ENCODE measurements around the gene SPP1.

The SPP1 gene

DNA sequence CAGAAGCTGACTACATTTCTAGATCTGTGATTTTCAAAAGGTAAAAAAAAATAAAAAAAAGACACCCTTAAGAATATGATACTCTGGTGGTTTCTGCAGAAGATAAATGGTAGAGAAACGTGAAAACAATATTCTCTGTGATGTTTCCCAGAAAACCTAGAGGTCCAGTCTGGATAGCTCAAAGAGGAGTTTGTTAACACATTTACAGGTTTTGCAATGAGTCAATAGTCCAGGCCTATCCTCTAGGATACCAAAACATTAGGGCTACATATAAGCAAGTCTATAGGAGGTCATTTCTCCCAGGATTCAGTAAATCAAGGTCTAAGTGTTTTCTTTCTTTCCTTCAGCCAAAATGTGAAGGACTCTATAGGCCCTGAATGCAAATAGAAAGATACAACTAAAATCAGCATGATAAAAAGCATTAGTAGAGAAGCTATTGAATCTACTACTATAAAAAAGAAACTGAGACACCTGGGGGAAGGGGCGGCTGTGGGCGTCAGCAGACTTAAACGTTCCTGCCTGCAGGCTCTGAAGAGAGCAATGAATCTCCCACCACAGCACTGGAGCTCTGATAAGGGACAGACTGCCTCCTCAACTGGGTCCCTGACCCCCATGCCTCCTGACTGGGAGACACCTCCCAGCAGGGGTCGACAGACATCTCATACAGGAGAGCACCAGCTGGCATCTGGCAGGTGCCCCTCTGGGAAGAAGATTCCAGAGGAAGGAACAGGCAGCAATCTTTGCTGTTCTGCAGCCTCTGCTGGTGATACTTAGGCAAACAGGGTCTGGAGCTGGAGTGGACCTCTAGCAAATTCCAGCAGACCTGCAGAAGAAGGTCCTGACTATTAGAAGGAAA lies 33.7 kb upstream of the SPP1 start:
- DNase-seq (ENCODE audit: low spot score), result no peak
- TF ChIP-seq, protein P1, sequence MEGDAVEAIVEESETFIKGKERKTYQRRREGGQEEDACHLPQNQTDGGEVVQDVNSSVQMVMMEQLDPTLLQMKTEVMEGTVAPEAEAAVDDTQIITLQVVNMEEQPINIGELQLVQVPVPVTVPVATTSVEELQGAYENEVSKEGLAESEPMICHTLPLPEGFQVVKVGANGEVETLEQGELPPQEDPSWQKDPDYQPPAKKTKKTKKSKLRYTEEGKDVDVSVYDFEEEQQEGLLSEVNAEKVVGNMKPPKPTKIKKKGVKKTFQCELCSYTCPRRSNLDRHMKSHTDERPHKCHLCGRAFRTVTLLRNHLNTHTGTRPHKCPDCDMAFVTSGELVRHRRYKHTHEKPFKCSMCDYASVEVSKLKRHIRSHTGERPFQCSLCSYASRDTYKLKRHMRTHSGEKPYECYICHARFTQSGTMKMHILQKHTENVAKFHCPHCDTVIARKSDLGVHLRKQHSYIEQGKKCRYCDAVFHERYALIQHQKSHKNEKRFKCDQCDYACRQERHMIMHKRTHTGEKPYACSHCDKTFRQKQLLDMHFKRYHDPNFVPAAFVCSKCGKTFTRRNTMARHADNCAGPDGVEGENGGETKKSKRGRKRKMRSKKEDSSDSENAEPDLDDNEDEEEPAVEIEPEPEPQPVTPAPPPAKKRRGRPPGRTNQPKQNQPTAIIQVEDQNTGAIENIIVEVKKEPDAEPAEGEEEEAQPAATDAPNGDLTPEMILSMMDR (IDR thresholded peaks at IDR 0.05; ENCODE audit: extremely low read depth, insufficient read depth, missing control alignments), result no peak
- in situ Hi-C loops (cut with MboI; ENCODE audit: low pct_unique_long_range_greater_than_20kb, low sequenced_read_pairs, unreplicated experiment), result no loop called here

DNA sequence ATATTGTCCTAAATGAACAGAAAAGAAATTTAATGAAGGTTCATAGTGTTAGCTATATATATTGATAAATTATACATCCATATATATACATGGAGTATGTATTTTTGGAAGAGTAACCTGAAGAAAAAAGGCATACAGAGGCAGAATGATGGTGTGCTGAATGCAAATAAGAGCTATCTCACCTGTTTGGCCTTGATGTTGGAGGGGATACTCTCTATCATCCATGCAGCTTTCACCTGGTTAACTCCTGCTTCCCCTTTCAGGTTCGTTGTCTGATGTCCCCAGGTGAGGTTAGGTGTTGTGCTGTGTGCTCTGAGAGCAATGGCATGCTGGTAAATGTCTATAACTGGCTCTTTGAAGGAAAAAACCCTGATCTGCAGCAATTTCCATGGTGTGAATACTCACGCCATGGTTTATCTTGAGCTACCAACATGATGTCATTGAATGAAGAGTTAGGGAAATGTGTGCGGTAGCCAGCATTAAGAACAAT lies 31.8 kb upstream of the SPP1 start:
- in situ Hi-C loops (cut with MboI; ENCODE audit: low pct_unique_long_range_greater_than_20kb, low sequenced_read_pairs, unreplicated experiment), result no loop called here
- TF ChIP-seq, protein P1 (IDR thresholded peaks at IDR 0.05; ENCODE audit: extremely low read depth, insufficient read depth, missing control alignments), result no peak
- no peak for DNase-seq (ENCODE audit: low spot score)

- DNase-seq (ENCODE audit: low spot score), result no peak
- TF ChIP-seq, protein P1 (IDR thresholded peaks at IDR 0.05; ENCODE audit: extremely low read depth, insufficient read depth, missing control alignments), result no peak
- in situ Hi-C loops (cut with MboI; ENCODE audit: low pct_unique_long_range_greater_than_20kb, low sequenced_read_pairs, unreplicated experiment), result no loop called here
Observed at GRCh38 chr4:87944967-87945366, 30.5 kb upstream of the SPP1 start.

DNA sequence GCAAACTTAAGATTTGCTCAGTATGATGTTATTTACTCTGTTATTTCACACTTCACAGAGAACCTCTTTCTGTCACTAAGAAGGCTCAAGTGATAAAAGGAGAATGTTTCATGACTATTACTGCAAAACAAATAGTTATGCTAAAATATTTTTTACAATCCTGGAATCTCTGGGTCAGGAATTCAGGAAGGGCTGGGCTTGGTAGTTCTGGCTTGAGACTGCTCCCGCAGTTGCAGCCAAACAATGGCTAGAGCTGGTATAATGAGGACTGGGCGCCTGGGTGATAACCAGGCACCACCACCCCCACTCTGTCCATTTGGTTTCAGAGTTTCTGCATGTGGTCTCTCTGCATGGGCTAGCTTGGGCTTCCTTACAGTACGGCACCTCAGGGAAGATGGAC lies 28.7 kb upstream of the SPP1 start:
- TF ChIP-seq, protein P1 (IDR thresholded peaks at IDR 0.05; ENCODE audit: extremely low read depth, insufficient read depth, missing control alignments), result no peak
- DNase-seq (ENCODE audit: low spot score), result no peak
- in situ Hi-C loops (cut with MboI; ENCODE audit: low pct_unique_long_range_greater_than_20kb, low sequenced_read_pairs, unreplicated experiment), result no loop called here

GRCh38 chr4:87947381-87948160 lies 27.9 kb upstream of the SPP1 start:
- DNase-seq (ENCODE audit: low spot score), result no peak
- TF ChIP-seq, protein P1 (IDR thresholded peaks at IDR 0.05; ENCODE audit: extremely low read depth, insufficient read depth, missing control alignments), result no peak
- in situ Hi-C loops (cut with MboI; ENCODE audit: low pct_unique_long_range_greater_than_20kb, low sequenced_read_pairs, unreplicated experiment), result no loop called here

DNA sequence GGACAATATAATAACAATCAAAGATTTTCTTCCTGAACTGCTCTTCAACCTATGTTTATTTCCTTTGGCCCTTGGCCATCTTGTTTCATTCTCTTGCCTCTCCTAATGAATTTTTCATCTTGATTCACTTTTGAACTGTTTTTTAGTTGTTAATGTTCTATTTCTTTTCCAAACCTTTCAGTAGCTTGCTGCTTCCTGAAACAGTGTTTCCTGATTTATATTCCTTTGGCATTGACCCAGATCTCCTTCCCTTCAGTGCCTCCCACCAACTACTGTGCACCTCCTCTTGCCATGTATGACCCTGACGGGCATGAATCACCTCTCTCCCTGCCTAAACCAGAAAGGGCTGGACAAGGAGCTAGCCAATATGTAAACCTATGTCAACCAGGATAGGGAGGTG lies 25.6 kb upstream of the SPP1 start:
- TF ChIP-seq, protein P1 (IDR thresholded peaks at IDR 0.05; ENCODE audit: extremely low read depth, insufficient read depth, missing control alignments), result no peak
- DNase-seq (ENCODE audit: low spot score), result no peak
- in situ Hi-C loops (cut with MboI; ENCODE audit: low pct_unique_long_range_greater_than_20kb, low sequenced_read_pairs, unreplicated experiment), result no loop called here

Data from GM13977 (cell line).